GM19240 (cell line): ENCODE results near the gene ZC3H12C.

Source experiments
- DNase-seq: peaks from one replicate; pipeline ENCODE4 v3.0.0; 2011; ENCODE audit warnings: low spot score; ENCODE audit not compliant: insufficient read length

The ZC3H12C gene

DNA sequence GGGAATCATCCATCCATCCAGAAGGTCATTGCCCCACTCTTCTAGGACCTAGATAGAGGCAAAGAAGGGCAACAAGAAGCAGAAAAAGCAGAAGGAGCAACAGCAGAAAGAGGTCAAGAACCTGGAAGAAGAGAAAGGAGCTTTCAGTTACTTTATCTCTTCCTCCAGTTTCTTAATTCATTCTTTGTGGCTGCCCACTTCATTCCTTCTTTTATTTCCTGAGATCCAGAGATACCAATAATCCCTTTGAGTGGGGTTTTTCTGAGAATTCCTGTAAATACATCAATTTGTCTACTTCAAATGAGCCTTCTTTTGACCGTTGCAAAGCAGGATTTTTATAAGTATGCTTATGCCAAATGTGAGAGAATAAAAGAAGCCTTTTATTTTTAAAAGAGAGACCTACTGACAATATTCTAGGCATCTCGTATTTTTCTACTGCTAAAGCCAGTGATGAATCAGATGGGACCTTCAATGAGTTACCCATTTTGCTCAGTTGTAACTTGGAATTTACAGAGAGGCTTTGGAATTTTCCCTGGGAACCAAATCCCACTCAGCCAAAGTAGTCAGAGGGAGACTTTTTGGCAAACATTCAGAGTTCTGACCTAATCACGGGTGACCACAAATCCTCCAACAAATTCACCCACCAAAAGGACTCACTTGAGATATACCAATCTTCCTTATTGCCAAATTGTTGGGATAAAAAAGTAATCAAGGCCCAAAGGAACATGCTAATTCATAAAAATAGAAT, 54.9 kb downstream of the ZC3H12C start:
- no peak for DNase-seq

DNA sequence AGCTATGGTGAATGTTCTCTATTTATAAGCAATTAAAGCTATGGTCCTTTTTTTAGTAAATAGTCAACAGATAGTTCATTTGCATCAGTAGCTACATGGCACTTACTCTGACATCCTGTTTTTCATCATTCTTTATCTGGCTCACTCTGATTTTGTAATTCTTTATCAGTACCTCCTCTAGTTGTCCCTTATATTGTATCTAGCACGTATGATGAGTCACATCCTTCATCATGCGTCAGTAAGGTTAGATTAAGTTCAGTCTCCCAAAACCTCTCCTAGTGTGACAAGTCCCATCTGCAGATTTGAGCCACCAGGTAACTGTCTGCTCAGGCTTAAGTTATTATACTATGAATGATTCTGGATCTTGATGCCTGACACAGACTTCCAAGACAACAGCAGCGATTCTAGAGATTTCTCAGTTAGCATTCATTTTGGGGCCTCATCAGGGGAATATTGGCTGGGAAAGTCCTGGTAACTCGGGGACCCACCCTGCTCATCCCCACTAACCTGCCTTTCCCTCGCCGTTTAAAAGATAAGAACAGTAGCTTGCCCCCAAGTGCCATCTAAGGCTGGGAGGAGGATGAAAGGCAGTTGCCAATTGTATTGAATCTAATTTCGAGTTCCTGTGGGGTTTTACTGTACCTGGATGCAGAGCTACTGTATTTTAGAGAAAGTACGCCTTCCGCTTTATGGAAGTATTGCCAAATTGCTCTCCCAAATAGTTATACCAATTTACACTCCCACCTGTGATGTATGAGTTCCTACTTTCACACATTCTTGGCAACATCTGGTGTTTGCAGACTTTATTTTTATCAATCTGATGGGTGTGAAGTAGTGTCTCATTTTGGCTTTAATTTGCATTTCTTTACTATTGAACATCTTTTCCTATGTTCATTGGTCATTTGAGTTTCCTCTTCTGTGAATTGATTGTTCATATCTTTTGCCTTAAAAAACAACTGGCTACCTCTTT, 55.9 kb downstream of the ZC3H12C start:
- no peak for DNase-seq

DNA sequence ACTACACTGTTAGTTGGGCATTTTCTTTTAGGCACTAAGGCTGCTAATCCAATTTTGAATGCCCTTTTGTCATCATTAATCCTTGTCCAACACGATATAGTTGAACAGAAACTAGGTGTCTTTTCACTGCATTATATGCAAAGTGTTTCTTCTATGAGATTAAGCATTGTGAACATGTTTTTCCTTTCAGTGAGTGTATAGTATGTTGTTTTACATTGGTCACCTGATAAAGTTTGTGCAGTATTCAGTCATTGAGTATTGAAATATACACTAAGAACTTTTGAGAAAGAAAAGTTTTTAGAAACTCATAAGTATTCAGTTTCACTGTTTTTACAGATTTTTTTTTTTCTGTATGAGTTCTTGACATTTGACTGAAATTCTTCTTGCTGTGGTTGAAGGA, 59.0 kb downstream of the ZC3H12C start:
- no peak for DNase-seq

DNA sequence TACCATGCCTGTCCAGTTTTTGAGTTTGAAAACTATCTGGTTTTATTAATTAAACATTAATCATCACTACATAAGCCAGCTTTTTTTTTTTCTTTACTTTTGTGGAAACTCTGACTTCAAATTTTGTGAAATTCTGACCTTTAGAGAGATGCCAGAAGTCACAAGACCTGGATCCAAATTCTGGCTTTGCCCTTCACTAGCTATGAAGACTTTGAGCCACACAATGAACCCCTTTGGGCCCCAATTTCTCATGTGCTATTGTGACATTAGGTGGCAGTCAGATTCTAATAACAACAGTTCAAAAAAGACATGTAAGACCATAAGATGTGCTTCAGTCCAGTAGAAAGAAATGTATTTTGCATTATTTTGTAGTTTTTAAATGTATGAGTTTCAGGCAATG, 60.3 kb downstream of the ZC3H12C start:
- no peak for DNase-seq

DNA sequence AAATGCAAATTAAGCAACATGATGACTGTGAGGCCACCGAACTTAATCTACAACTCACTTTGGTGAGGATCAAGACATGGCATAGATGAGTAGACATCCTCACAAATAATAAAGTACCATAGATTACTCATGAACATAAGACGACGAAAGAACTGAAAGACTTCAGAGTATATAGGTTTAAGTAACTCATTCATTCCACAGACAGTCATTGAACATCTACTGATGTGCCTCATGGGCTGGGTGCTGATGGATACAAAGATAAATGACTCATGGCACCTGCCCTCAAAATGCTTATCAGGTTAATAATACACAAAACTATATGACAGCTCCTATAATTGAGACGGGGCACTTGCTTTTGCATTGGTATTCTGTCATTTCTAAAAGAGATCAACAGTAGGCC, 63.3 kb downstream of the ZC3H12C start:
- no peak for DNase-seq

DNA sequence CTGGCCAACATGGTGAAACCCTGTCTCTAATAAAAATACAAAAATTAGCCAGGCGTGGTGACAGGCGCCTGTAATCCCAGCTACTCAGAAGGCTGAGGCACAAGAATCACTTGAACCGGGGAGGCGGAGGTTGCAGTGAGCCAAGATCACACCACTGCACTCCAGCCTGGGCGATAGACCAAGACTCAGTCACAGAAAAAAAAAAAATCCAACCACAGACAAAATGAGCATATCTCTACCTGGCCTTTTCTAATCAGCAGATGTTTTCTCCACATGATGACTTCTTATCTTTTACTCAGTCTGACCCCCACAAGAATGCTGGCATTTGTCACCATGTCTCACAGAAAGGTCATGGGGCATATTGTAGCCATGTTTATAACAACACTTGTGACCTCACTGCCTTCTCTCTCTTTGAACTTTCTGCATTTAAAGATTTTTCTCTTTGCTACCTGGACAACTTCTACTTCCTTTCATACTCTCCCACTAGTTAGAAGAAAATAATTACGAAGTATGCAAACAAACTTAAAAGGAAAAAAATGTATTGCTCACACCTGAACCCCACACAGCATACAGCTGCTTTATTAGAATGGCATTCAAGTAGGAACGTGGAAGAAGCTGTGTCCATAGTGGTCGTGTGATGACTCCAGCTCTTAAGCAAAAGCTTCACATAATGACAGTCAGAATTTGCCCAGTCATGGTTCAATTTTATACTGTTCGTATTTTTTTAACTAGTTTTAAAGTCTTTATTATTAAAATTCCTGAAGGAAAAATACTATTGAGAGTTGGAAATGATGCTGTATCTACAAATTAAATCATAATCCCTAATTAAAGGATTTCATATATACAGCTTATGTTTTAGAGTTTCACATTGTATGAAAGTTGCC, 65.4 kb downstream of the ZC3H12C start:
- no peak for DNase-seq

DNA sequence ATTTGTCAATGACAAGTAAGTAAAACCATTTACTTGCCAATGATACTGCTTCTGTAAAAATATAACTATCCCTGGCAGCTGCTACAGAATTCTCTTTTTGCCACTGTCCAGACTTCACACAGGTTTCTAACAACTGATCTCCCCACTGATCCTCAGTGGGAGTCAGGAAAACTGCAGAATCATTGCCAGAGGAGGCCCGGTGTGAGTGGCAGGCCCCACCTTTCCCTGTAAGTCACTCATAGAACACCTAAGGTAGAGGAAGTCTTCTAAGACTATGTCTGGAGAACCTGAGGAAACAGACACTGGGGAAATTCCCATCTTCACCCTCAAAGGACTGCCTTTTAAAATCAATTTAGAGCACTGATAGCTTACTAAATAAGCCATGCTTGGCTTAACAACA, 66.3 kb downstream of the ZC3H12C start:
- DNase-seq, result no peak

DNA sequence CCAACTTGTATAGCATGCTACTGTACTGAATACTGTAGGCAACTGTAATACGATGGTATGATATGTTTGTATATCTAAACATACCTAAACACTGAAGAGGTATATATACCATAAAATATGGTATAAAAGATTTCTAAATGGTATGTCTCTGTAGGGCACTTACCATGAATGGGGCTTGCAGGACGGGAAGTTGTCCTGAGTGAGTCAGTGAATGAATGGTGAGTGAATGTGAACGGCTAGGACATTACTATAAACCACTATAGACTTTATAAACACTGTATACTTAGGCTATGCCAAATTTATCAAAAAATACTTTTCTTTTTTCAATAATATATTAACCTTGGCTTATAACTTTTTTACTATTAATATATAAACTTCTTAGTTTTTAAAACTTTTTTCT, 66.8 kb downstream of the ZC3H12C start:
- DNase-seq, result no peak

DNA sequence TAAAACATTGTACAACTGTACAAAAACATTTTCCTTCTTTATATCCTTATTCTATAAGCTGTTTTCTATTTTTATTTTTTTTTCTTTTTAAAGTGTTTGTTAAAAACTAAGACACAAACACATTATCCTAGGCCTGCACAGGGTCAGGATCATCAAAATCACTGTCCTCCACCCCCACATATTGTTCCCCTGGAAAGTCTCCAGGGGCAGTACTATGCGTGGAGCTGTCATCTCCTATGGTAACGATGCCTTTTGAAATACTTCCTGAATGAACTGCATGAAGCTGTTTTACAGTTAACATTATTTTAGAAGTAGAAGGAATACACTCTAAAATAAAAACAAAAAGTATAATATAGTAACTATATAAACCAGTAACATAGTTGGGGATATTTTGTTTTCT, 67.2 kb downstream of the ZC3H12C start:
- DNase-seq, result no peak

DNA sequence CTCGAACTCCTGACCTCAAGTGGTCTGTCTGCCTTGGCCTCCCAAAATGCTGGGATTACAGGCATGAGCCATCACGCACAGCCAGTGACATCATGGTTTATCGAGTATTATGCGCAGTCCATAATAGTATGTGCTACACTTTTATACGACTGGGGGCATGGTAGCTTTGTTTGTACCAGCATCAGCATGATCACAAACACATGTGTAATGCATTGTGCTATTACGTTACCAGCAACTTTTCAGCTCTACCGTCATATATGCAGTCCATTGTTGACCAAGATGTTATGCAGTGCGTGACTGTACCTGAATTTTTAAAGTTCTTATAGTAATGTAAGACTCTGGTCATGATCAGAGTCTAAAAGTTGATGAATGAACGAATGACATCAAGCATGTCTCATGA, 67.9 kb downstream of the ZC3H12C start:
- DNase-seq, result no peak

DNA sequence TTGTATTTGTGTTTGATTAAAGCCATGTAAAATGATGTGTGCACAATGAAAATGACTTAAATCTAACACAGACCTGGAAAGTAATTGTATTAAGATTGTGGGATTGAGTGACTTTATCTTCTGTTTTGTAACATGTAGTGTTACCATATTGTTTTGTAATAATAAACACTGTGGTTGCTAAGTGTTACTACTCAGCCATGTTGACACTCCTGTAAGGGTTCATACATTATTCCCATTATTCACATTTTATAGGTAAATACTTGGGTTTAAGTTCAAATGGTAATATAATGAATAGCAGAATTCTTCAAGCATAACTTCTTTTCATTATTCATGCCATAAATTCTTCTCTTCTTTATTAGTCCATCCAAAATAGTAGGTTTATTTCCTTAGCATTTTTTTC, 69.0 kb downstream of the ZC3H12C start:
- DNase-seq, result no peak

DNA sequence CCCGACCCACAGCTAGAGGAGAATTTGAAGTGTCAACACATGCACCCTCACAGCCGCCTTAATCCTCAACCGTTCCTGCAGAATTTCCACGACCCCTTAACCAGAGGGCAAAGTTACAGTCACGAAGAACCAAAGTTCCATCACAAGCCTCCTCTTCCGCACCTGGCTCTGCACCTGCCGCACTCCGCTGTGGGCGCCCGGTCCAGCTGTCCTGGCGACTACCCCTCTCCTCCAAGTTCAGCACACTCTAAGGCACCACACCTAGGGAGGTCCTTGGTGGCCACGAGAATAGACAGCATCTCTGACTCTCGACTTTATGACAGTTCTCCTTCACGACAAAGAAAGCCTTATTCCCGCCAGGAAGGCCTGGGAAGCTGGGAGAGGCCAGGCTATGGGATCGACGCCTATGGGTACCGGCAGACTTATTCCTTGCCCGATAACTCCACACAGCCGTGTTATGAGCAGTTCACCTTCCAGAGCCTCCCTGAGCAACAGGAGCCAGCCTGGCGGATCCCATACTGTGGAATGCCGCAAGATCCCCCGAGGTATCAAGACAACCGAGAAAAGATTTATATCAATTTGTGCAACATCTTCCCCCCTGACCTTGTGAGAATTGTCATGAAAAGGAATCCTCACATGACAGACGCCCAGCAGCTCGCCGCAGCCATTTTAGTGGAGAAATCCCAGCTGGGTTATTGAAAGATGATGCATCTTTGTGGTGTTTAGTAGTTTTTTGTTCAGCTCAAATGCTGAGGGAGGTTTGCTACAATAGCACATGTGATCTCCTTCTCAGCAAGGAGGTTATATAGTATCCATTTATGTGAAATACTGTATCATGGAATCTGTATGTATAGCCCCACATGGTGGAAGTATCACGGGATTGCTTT, 72.1 kb downstream of the ZC3H12C start:
- no peak for DNase-seq

DNA sequence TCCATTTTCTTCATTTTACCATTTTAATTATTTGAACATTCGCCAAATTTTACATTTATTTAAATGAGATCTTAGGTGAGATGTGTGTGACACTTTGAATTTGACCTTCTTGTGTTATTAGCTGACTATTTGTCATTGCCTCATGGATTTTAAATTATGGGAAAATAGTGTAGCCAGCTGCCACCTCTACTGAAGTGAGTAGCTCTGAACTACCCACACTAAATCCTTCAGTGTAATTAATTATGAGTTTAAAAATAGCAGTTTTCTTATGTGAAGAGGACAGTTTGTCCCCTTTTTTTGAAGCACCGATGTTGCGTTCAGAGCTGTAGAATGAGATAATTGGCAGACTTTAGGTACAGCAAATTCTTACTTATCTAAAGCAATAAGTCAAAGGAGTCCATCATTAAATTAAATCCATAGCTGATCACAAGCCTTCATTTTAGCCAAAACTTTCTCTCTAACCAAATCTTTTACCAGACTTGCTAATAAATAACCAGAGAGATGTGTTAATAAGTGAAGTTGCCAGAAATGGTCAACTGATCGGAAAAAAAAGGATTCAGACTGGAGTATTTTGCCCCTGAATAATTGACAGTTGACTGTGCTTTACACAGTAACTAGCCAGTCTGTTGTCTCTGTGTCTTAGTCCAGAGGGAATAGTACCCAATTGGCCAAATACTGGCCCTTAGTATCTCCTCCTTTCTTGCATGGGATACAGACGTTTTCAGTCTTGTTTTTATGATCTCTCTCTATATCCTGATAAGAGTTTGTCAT, 75.0 kb downstream of the ZC3H12C start:
- no peak for DNase-seq

DNA sequence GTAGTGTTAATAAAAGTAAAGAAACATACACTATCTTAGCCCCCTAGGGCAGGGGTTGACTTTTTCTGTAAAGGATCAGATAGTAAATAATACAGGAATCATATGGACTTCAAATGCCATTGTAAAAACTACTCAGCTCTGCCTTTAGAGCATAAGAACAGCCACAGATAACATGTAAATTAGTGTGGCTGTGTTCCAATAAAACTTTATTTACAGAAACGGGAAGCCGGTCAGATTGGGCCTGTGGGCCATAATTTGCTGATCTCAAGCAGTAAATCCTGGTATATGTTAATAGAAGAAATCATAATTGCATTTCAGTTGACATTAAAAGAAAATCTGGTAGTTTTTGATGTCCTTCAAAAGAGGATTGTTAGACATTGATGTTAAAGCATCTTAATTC, 76.5 kb downstream of the ZC3H12C start:
- DNase-seq, result no peak

DNA sequence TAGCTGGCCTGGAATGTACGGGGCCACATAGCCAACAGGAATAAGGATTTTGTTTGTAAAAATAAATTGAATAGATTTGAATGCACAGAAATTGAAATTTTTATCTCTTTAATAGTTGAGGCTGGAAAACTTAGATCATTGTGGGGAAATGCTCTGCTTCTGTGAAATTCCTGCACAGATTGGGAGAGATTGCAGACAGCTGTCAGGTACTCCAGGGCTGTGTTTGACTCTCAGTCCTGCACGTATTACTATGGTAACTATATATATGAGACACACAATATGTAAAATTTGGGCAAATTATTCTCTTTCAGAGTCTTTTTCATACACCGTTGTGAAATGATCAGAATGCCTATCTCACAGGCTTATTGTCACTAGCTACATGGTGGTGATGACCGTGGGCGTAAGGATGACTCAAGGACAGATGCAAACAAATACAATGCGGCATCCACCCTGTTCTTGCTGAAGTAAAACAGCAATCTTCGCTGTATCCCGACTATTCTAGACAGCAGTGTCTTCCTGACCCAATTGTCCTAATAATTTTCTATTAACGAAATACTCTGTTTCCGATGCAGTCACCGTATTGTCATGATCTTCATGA, 79.4 kb downstream of the ZC3H12C start:
- DNase-seq, result no peak

DNA sequence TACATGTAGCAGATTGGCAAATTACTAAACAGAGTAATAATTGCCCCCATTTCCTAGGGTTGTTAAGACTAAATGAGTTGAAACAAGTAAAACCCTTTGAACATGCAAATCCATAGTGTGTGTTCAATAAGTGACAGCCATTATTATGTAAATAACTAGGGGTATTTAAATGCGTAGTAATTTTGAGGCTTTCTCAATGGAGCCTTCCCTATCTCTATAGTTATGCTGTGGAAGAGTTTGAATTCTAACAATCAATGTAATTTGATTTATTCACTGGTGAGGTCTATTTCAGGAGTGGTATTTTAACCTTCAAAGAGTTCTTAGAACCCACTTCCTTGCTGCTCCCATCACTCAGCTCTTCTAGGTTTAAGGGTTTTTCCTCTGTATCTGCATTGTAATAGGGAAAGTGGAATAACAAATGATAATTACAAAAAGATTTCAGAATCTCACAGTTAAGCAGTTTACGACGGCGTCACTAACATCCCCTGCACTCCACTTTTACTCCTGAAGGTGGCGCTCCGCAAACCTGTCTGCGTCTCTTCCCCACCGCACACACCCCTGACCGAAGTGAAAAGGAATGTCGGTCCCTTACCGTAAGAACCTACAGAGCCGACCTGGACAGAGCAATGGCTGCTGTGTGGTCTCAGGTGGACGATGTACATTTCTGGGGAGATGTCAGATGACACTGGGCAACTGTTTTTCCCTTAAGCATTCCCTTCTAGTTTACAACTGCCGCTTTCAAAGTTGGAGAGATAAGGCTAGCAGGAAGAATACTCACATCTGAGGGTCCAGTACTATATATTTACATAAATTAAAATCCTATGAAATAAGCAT, 80.8 kb downstream of the ZC3H12C start:
- peak; percentile 11 for DNase-seq

DNA sequence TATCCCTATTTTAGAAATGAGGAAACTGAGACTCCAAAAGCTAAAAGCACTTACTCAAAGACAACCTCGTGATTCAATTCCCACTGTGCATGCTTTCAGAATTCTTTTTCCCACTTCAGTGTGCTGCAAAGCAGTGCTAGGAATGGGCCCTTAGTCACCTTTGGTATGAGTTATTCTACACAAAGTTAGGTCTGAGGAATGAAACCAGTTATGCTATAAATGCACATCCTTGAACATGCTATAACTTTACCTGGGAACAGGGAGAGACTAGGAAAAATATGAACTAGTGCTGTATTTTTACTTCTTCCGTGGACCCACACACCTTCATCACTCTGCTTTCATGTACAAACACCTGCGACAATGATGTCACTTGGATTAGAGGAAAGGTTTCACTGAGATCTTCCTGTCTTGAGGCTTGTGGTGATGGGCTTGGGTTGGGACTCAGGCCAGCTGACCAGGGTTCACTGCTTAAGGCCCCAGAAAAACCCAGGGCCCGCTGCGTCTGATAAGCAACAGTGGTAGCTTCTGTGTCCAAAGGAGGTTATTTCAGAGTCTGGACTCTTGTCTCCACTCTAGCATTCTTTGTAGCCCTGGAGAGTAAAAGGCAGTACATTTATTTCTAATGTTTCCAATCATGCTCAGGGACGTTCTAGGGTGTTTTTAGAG, 81.6 kb downstream of the ZC3H12C start:
- no peak for DNase-seq
